K562 (cell line): Measurements from ENCODE around the gene HIP1R. TPM values are rescaled to one million over a fixed set of nuclear protein-coding genes. Genes with fewer than 3 reads are reported as not detected.

Source experiments
- CBFA2T2 ChIP-seq: fragments of 450-650 bp; conservative IDR thresholded peaks from 2 replicates; pipeline ENCODE4 v1.6.1; 2017; ENCODE audit warnings: mild to moderate bottlenecking
- CBX1 ChIP-seq: sonication (generic); IDR thresholded peaks from 2 replicates; pipeline ENCODE4 v1.6.1; 2016; ENCODE audit warnings: antibody characterized with exemption, low read depth, mild to moderate bottlenecking
- KDM5B ChIP-seq: fragments of 200-600 bp; sonication (generic); IDR thresholded peaks from 2 replicates; pipeline ENCODE4 v1.6.1; 2012; ENCODE audit warnings: low read depth, mild to moderate bottlenecking, moderate library complexity, low read length, control low read depth, inconsistent platforms; ENCODE audit not compliant: insufficient replicate concordance
- POLR3G ChIP-seq: IDR thresholded peaks from 2 replicates; pipeline ENCODE4 v1.6.1; 2011; ENCODE audit not compliant: insufficient read length, insufficient replicate concordance; ENCODE audit errors: extremely low read depth
- SNRNP70 ChIP-seq: fragments of 200-400 bp; formaldehyde crosslinking; optimal IDR thresholded peaks from 2 replicates; pipeline ENCODE3; 2017; ENCODE audit warnings: low read depth, low read length
- SP1 ChIP-seq: sonication (generic); formaldehyde crosslinking; IDR thresholded peaks from 2 replicates; pipeline ENCODE4 v1.8.1; 2022; ENCODE audit warnings: mild to moderate bottlenecking, missing genetic modification reagents
- ZBTB5 ChIP-seq: fragments of 450-650 bp; IDR thresholded peaks from 2 replicates; pipeline ENCODE4 v1.6.1; 2017; ENCODE audit warnings: antibody characterized with exemption
- ZNF274 ChIP-seq: IDR thresholded peaks from 2 replicates; pipeline ENCODE4 v1.6.1; 2011; ENCODE audit warnings: low read depth, mild to moderate bottlenecking, low read length, moderate library complexity, borderline replicate concordance
- ZNF551 ChIP-seq: fragments of 250-450 bp; sonication (Bioruptor Pico); IDR thresholded peaks from 2 replicates; pipeline ENCODE4 v1.5.0; 2021; ENCODE audit warnings: mild to moderate bottlenecking, moderate library complexity
- polyA plus RNA-seq, 8 experiments: library from polyadenylated mRNA; depleted of rRNA in 4 of 8; stranded (reverse) in 5 of 8; unstranded in 3 of 8; fragments of >200 nt; fragmentation: Nextera tagmentation in 2 of 8; fragmentation: Illumina TruSeq in 1 of 8; extraction: Ambion mirVana in 2 of 8; extraction: Trizol in 1 of 8; gene quantifications; 2 replicates each; pipeline versions ENCODE4 v1.2.1 to v1.2.3, GENCODE V29; 2011 to 2014; ENCODE audit warnings: inconsistent platforms in 1 of 8, missing spikeins in 1 of 8
- total RNA-seq, 7 experiments: library from RNA; depleted of rRNA in 6 of 7; stranded (reverse); fragments of >200 nt in 6 of 7; fragmentation: Illumina TruSeq in 2 of 7; extraction: Trizol in 2 of 7; gene quantifications; 2 replicates each; pipeline versions ENCODE4 v1.2.1 to v1.2.3, GENCODE V29; 2011 to 2021; ENCODE audit warnings: low replicate concordance in 1 of 7
- TF ChIP-seq, protein P1 (sequence below), 2 experiments: fragments of 450-650 bp; IDR thresholded peaks; 2 replicates each; pipeline ENCODE4 v1.6.1; 2016; ENCODE audit warnings: mild to moderate bottlenecking in 2 of 2, borderline replicate concordance in 1 of 2, low read depth in 1 of 2, moderate library complexity in 1 of 2
- TF ChIP-seq, protein P2 (sequence below): IDR thresholded peaks from 2 replicates; pipeline ENCODE4 v1.6.1; 2014; ENCODE audit warnings: antibody characterized with exemption
- TF ChIP-seq, protein P3 (sequence below): fragments of 450-650 bp; conservative IDR thresholded peaks from 2 replicates; pipeline ENCODE4 v1.6.1; 2016; ENCODE audit warnings: missing genetic modification characterization, low read depth, mild to moderate bottlenecking, missing compliant biosample characterization, moderate library complexity

The HIP1R gene
- total and polyA plus RNA-seq, 9 of the 15 experiments (the other 6 are each of a cell fraction or from before 2014, with no cell fraction given), result 0.15 to 31.0 (median 14.2) TPM

GRCh38 chr12:122893208-122894153 lies 58.2 kb downstream of the HIP1R start (continued):
- TF ChIP-seq ZNF274 (no peak), SP1 (CRISPR knock-in tag) (no peak), POLR3G (no peak), ZNF551 (CRISPR knock-in tag) (no peak), ZBTB5 (no peak), CBFA2T2 (no peak), KDM5B (no peak), SNRNP70 (no peak), CBX1 (no peak)
- TF ChIP-seq, protein P1, sequence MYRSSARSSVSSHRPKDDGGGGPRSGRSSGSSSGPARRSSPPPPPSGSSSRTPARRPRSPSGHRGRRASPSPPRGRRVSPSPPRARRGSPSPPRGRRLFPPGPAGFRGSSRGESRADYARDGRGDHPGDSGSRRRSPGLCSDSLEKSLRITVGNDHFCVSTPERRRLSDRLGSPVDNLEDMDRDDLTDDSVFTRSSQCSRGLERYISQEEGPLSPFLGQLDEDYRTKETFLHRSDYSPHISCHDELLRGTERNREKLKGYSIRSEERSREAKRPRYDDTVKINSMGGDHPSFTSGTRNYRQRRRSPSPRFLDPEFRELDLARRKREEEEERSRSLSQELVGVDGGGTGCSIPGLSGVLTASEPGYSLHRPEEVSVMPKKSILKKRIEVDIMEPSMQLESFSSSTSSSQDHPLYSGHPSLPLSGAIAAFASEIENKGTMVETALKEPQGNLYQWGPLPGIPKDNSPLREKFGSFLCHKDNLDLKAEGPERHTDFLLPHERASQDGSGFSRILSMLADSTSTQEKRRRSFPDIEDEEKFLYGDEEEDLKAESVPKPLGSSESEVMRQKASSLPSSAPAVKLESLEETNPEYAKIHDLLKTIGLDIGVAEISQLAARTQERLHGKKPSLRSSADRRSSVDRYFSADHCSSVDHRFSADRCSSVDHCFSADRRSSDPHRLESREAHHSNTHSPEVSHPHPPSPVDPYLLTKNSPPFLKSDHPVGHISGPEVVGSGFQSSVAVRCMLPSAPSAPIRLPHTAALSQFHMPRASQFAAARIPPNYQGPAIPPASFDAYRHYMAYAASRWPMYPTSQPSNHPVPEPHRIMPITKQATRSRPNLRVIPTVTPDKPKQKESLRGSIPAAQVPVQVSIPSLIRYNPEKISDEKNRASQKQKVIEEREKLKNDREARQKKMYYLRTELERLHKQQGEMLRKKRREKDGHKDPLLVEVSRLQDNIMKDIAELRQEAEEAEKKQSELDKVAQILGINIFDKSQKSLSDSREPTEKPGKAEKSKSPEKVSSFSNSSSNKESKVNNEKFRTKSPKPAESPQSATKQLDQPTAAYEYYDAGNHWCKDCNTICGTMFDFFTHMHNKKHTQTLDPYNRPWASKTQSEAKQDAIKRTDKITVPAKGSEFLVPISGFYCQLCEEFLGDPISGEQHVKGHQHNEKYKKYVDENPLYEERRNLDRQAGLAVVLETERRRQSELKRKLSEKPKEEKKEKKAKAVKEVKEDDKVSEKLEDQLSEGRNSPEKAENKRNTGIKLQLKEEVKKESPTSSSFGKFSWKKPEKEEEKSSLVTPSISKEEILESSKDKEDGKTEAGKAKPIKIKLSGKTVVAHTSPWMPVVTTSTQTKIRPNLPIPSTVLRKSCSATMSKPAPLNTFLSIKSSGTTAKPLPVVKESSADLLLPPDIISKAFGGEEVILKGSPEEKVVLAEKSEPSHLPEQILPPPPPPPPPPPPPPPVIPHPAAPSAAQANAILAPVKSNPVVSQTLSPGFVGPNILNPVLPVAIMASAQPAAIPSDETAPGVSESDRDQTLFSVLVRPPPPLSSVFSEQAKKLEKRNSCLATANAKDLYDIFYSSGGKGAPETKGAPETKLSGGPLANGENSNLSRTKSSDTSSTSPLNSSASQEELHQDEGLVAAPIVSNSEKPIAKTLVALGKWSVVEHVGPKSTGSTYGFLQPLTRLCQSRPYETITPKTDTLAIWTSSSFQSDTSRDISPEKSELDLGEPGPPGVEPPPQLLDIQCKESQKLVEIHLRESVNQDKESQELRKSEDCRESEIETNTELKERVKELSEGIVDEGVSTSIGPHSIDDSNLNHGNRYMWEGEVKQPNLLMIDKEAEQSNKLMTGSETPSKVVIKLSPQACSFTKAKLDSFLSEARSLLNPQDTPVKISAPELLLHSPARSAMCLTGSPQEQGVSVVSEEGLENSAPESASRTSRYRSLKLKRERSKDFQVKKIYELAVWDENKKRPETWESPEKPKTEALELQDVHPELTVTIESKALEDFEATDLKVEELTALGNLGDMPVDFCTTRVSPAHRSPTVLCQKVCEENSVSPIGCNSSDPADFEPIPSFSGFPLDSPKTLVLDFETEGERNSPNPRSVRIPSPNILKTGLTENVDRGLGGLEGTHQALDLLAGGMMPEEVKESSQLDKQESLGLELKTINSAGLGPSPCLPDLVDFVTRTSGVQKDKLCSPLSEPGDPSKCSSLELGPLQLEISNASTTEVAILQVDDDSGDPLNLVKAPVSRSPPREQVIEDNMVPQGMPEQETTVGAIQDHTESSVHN (IDR thresholded peaks at IDR 0.05; ENCODE audit: borderline replicate concordance in 1 of 2, low read depth in 1 of 2), result no peak
- TF ChIP-seq, protein P2, sequence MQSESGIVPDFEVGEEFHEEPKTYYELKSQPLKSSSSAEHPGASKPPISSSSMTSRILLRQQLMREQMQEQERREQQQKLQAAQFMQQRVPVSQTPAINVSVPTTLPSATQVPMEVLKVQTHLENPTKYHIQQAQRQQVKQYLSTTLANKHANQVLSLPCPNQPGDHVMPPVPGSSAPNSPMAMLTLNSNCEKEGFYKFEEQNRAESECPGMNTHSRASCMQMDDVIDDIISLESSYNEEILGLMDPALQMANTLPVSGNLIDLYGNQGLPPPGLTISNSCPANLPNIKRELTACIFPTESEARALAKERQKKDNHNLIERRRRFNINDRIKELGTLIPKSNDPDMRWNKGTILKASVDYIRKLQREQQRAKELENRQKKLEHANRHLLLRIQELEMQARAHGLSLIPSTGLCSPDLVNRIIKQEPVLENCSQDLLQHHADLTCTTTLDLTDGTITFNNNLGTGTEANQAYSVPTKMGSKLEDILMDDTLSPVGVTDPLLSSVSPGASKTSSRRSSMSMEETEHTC, result no peak
- TF ChIP-seq, protein P3, sequence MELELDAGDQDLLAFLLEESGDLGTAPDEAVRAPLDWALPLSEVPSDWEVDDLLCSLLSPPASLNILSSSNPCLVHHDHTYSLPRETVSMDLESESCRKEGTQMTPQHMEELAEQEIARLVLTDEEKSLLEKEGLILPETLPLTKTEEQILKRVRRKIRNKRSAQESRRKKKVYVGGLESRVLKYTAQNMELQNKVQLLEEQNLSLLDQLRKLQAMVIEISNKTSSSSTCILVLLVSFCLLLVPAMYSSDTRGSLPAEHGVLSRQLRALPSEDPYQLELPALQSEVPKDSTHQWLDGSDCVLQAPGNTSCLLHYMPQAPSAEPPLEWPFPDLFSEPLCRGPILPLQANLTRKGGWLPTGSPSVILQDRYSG (tag), result no peak
- TF ChIP-seq, all 486 proteins: peak for 0
